Stimulated activated CD4-positive, alpha-beta T cell treated with anti-CD3 and anti-CD28 coated beads, Interleukin-15, amount 100 ng/mL, for 24 hours (primary cell): ENCODE data around the gene MAPK12.
A peak's percentile ranks its signal among the peaks of the same experiment; 100 is the strongest.

Experiments used
- DNase-seq: peaks from one replicate; pipeline ENCODE4 v3.0.0-alpha.2; 2020

Gene MAPK12

DNA sequence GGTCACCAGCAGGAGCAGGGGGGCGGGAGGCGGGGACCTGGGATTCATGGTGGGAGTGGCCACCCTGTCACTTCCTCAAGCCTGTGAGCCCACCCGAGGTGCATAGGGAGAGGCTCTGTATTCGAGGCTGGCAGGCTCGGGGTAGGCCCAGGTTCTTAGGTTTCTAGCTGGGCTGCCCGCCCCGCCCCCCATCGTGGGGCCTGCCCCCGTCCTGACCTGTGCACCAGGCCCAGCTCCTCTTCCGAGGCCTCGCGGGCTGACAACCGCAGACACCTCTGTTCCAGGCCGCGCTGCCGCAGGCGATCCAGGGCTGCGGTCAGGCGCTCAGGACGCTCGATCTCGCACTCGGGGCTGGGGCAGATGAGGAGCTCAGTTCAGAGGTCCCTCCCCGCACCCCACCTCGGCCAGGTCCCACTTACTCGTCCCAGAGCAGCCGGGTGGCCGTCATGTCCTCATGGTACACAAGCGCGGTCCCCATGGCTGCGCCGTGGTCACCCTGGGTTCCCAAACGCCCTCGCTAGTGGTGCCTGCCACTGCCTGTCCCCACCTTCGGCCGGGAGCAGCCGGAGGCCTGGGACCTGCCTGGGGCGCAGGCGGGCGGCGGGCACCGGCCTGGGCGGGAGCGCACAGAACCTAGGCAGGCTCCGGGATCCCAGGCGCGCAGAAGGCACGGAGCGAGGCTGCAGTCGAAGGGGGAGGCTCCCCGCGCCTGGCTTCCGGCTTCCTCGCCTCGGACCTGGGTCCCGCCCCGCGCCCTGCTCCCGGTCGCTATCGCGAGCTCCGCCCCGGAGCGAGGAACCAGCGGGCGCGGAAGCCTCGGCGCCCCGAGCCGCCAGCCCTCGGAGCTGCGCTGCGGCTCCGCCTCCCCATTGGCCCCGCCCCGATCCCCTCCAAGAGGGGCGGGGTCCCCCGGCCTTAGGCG is 10.7 kb downstream of the MAPK12 start, which contains the start of gene HDAC10:
Gene HDAC10 (minus strand): TSS at position 711 of the 922 bp plus-strand sequence. CDS start 233 bp downstream, at position 478.
- peak; percentile 92 for DNase-seq

DNA sequence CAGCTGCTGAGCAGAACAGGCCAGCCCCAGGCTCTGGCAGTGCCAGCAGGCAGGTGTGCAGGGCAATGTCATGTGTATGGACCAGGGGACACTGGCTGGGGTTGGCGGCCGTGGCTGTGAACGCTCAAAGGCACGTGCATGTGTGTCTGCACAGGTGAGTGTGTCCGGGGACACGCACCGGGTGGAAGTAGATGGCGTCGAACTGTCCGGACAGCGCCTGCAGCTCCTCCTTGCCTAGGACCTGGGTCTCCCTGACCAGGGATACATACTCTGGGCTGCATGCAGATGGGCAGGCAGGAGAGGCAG is 11.3 kb downstream of the MAPK12 start:
- DNase-seq: no peak

DNA sequence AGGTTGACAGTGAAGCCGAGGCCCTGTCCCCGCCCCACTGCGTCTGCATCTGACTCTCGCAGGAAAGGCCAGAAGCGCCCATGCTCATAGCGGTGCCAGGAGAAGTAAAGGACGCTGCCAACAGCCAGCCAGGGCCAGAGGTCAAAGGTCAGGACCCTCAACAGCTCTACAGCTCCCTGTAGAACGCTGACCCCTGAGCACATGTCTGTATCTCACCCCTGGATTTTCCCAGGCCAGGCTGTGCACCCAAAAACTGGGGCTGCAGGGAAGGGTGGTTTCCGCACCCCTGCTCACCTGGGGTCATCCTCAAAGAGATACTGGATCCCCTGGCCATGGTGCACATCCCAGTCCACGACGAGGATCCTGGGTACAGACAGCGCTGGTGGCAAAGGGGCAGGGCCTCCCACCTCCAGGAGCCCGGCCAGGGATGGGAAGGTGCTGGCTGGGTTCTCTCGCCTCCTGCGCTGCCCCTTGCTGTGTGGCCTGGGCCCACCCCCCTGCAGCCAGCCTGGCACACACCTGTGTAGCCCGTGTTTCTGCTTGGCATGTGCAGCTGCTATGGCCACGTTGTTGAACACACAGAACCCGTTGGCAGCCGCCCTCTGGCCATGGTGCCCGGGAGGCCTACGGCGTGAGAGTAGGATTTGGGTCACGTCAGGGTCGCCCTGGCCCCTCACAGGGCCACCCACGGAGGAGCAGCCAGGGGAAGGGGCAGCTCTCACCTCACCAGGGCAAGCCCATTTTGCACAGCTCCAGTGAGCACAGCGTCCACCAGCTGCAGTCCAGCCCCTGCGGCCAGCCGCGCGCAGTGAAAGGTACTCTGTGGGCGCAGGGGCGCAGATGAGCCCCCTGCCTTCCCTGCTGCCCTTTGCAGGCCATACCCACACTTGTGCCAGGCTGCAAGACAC is 11.9 kb downstream of the MAPK12 start:
- DNase-seq: no peak

DNA sequence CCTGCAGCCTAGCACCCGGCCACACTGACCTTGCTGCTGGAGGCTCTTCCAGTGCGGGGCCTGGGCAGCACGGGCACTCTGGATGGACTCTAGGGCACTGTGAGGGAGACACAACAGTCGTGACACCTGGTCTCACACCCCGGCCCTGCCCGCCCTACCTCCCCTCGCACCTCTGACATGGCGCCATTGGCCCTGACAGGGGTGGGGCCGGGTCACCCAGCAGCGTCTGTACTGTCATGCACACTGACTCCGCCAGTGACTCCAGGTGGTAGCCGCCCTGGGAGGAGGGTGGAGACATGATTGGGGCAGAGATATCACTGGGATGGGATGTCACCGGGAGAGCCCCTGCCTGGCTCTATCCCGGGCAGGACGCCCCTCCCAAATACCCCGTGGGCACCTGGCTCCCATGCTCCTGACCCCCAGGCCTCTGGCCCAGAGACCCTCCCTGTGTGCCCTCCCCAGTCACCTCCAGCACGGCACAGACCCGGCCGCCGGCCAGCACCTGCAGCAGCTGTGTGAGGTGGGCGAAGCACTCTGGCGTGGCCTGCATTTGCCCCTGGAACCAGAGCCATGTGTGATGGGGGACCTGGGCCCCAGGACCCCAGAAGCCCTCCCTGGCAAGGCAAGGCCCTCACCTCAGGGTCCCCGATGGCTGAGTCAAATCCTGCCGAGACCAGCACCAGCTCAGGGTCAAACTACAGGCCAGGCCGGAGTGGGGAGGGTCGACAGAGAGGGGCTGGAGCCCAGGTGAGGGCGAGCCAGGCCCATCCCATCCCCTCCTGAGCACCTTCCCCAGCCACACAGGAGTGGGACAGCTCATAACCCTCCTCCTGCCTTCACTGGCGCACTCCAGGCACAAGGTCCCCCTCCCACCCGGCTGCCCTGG is 13.0 kb downstream of the MAPK12 start:
- no peak for DNase-seq

DNA sequence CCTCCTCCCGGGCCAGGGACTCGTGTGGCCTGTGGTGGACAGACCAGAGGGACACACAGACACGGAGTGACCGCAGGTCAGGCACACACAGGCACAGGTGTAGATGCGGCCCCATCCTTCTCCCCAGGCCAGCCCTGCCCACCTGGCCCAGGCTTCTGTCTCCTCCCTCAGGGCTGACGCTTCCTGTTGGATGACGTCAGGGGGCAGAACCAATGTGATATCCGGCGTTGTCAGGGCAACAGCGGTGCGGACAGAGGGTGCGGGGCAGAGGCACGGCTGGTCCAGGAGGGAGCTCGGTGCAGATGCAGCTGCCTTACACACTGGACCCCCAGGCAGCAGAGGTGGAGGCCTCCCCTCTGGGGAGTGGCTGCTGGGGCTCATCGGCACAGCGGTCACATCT is 13.7 kb downstream of the MAPK12 start:
- peak; percentile 40 for DNase-seq

DNA sequence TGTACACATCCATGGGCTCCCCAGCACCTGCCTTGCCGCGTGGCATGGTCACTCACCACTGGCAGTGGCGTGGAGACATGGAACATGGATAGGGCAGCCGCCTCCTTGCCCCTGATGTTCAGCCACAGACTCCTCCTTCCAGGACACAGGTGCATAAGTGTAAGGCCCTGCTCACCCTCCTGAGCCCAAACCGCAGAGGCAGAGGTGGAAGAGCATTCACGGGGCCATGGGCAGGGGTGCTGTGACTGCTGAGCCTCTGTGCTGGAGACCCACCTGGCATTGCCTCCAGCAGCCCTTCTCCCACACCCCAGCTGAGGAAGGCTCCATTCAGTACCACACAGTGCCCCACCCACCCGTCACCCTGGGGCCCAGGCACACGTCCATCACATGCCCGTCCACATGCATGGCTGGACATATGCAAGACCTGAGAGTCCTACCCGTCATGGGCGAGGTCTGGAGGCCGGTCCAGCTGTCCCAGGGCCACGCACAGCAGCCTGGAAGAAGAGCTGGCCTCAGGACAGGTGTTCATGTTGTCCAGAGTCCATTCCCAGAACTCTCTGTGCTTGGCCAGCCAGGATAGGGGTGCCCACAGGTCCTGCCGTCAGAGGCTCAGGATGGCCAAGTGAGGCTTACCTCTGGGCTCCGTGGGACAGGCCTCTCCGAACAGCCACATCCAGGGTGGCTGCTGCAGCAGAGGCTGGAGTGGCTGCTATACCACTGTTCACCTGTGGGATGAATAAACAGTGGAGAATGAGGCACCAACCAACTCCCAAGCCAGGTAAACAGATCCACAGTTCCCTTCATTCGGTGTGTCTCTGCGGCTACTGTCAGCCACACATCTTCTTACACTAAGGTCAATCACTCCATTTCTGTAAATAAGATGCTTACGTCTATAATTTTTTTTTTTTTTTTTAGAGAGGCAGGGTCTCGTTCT is 15.0 kb downstream of the MAPK12 start:
- DNase-seq: no peak

DNA sequence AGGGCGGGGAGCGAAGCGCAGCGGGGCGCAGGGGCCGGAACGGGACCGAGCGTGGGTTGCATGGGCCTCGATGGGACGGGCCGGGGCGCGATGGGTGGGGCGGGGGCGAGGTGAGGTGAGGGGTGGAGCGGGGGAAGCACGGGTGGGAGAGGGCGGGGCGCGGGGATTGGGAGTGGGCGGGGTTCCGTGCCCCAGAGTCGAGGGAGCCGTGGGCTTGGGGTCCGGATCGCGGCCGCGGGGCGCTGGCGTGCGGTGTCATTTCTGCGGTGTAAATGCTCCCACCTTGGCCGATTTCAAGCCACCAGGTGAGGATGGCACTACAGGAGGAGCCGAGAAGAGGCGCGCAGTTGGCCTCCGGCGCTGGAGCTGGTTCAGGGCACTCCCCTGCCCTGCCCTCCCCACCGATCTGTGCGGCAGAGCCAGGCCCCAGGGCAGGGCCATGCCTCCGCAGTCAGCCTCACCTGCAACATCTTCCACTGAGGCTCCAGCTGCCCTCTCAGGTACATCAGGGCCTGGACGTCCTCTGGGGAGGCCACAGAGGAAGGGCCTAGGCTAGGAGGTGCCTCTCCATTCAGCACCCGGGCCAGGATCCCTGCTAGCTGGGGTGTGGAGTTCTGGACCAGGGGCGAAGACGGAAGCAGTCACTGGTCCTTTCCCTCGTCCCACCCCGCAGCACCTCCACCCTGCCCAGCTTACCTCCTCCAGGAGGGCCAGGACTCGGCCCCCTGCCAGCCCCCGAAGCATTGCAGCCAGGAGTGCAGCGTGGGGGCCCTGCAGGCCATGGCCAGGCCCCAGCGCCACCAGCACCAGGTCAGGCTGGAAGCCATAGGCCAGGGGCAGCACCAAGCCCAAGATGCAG is 16.0 kb downstream of the MAPK12 start:
- DNase-seq: no peak

DNA sequence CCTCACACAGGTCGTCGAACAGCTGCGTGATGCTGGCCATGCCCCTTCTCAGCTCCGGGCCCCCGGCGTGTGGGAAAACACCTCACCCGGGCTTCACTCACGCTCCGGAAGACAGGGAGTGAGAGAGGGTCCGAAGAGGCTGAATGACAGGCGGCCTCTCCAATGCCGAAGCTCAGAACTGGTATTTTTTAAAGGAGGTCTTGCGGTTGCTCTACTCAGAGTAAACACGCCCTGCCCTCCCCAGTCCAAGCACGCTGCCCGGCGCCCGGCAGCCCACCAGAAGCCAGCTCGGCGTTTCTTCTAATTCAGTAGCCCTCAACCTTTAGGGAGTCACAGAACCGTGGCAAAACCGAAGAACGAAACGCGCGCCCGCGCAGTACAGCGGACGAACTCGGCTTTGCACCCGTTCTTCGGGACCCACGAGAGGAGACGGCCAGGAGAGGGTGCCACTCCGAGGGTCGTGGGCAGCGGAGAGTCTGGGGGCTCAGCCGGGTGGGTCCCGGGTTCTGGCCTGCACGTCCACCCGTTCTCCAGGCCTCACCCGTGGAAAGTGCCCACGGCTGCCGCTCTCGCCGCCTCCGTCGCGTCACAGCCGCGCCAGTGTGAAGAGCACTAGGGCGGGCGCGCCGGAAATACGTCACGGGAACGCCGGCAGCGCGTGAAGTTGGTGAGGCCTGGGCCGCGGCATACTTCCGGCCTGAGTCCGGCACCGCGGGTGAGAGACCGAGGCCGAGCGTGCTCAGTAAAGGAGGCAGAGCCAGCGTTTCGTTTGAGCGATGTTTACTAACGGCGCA is 16.9 kb downstream of the MAPK12 start, which contains the start of gene TUBGCP6:
Gene TUBGCP6 (minus strand): TSS at position 604 of the 794 bp plus-strand sequence. CDS start 564 bp downstream, at position 40.
- DNase-seq: peak; percentile 96

DNA sequence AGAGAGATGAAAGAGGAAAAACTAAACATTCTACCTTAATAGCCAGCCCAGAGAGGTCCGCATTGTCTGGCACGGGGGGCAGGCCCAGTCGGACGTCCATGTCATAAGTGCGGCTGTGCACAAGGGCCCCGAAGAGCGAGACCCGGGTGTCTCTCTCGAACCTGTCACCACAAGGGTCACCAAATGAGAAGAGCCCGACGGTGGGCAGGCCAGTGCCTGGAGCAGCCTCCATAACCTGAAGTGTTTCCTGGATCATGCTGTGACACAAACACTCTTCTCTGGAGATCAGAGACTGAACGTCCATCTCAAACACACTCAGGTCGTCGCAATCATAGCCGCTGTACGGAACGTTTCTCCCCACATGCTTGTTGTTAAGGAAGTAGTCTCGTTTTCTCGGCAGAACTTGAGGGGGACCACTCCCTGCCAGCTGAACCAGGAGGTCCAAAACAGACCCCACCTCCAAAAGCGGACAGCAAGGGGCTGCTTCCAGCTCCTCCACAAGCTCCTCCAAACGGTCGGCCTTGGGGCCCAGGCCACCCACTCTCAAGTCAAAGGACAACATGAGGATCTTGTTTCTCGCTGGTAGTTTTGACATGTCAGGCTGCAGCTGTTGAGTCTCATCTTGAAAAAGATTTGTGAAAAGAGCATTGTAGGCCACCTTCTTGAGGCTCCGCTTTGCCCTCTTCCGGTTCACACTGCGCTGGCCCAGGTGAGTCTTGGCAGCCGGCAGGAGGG is 17.6 kb downstream of the MAPK12 start:
- DNase-seq: no peak

DNA sequence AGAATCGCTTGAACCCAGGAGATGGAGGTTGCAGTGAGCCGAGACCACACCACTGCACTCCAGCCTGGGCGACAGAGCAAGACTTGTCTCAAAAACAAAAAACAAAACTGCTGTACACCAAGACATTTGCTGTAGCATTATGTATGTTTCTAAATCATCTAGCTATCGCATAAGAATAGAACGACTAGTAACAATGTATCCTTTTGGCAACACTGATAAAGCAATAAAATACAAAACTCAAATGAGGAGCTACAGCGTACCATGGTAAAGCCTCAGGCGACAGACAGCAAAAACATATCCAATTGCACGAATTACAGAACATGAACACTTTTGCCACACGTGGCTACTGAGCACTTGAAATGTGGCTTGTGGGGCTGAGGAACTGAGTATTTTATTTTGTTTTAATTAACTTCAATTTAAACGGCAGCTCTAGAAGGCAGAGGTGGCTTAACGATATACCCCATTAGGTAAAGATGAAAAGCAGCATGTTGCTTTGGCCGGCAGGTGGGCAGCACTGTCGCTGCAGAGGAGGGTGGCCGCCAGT is 19.0 kb downstream of the MAPK12 start:
- DNase-seq: no peak

DNA sequence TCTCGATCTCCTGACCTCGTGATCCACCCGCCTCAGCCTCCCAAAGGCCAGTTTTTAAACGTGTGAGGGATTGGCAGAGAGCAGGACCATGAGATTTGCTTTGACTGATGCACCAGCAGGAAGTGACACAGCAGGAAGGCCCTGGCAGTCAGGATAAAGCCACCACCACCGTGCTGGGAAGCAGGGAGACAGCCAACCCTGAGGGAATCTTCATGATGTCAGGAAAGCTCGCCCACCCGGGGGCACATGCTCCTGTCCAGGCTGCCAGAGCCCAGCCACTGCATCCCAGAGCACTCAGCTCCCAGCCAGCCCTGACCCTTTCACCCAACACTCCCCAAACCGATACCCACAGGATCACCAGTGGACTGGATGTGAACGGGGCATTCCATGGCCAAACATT is 22.7 kb downstream of the MAPK12 start:
- no peak for DNase-seq

DNA sequence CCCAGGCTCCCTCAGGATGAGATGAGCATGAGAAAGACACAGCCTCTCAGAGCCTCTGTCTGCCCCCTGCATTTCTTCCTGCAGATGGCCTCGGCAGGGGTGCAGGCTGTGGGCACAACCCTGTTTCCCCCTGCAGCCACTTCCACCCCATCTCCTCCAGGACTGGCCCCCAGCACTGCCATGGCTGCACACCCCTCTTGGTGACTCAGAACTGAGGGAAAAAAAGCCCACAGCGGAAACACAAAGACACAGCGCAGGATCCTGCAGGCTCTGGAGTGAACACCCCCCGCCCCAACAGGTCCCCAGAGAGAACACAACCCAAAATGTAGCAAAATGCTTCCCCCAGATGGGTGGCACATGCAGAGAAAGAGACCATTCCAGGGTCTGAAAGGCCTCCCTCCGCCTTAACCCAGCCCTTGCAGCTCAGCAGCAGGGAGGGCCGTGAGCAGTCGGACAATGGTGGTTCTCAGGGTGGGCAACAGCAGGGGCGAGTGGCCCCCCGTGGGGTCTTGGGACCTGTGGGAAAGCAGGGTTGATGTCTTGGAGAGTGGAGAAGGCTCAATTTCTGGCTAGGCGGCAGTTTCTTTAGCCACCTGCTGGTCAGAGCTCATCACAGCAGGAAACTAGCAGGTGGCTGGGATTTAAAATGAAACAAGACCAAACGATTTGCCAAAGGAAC is 24.6 kb downstream of the MAPK12 start:
- DNase-seq: no peak

DNA sequence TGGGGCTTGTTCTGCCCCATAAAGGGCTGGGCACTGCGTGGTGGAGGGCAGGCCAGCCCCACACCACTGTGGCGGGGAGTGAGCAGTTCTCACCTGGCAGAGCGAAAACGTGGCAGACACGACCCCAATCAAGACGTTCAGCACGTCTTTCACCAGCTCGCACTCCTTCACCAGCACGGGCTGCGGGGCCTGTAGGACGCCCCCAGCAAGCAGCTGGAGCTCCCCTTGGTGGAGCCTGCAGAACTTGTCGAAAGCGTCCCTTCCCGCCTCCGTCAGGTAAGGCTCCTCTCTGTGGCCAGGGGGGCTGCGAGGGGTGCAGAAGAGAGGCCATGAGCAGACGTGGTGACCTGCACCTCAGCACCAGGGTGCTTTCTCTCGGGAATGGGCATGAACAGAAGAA is 28.3 kb downstream of the MAPK12 start:
- DNase-seq: no peak

DNA sequence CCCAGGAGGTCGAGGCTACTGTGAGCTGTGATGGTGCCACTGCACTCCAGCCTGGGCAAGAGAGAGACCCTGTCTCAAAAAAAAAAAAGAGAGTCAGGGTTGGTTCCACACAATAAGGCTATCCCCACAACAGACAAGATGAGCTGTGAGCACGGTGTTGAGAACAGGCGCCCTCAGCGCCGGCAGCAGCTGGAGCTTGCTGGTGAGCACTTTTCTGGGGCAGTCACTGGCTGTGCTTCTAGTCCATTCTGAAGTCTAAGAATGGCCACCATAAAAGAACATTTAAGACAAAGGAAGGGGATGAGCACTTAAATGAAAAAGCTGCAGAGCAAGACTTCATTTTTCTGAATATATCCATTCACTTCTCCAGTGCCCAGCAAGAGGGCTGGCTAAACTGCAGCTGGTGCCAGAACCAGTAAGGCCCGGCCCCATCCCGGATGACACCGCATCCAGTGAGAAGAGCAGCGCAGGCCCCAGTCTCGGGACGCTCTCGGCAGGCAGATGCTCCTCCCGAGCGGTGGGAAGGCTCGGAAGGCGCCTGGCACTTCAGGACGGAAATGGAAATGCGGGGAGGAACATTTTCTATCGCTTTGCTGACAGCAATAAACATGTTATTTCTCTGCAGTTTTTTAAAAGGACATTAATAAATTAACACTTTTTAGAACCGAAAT is 28.9 kb downstream of the MAPK12 start:
- DNase-seq: no peak

DNA sequence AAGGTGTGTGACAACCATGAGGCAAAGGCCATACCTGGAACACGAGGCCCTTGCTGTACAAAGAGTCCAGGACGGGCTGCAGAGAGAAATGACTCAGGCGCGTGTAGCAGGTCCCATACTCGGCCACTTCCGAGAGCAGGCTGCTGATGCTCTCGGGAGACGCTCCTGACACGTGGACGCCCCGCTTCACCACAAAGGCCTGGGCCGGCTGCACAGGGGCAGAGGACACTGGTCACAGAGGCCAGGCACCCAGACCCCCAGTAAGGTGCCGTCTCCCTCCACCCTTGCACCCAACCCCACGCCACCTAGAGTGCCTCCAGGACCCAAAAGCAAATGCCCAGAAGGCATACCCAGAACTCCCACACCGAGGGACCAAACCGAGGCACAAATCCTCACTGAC is 32.1 kb downstream of the MAPK12 start:
- DNase-seq: no peak

DNA sequence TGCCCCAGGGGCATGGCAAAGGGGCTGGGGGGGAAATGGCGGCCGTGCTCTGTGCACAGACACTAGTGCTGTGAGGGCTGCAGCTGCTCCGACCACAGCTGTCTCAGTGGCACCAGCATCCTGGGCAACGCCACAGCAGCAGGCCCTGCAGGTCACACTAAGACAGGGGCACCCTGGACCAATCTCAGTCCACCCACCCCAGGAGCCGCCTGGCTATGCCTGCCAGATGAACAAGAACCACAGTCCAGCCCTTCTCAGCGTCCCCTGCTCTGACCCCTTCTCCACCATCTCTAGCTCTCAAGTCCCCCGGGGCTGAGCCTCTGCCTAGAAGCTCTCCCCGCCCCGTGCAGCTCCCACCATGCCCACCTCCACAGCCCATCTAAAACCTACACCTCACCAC is 33.1 kb downstream of the MAPK12 start:
- DNase-seq: no peak

DNA sequence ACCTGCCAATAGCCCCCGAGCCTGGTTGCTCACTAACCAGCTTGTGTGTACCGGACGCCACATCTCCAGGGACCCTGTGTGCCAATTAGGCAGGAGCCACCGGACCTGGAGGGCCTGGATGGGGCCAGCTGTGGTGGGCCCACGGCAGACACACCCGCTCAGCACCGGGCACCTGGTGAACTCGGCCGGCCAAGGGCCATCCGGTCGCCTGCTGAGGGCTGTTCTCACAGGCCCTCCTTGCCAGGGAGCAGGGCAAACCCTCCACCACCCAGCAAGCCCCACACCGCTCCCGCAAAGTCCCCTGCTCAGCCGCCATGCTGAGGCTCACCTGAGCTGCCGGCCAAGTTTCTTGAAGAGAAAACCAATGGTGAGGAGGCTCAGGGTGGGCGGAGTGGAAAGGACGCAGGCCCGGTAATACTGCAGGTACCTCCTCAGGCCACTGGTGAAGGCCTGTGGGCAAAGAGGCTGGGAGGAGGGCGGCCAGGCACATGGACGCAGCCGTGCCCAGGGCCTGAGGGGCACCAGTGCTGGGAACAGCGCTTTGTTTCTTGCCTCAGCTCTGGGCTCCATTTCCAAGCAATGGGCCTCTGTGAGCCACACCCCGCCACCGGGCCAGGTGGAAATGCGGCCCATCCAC is 33.8 kb downstream of the MAPK12 start:
- DNase-seq: no peak
